HEK293 (cell line): ENCODE data around the gene AADAC.
"Not testable (repeated sequence)": the region's sequence is repeated elsewhere in the genome, so short reads cannot be mapped to it uniquely, and the experiment has no call there.

Source experiments
- CTCF ChIA-PET: fragments of 350-600 bp; formaldehyde crosslinking; extraction: SDS; loops from one replicate; lab custom pipeline; 2021; ENCODE audit warnings: antibody characterized with exemption; lab: Yijun Ruan, JAX
- POLR2A ChIA-PET: fragments of 300-600 bp; formaldehyde crosslinking; extraction: SDS; loops from one replicate; lab custom pipeline; 2020; ENCODE audit warnings: antibody characterized with exemption, inconsistent platforms; lab: Yijun Ruan, JAX
- H3K27ac ChIP-seq: fragments of 200-500 bp; sonication (Bioruptor generic); 2 replicates; pipeline ENCODE4 v1.5.1; 2014; ENCODE audit warnings: low read depth, low read length, control low read depth, inconsistent platforms; ENCODE audit errors: extremely low read depth
- H3K36me3 ChIP-seq, 2 experiments: fragments of 200-500 bp in 1 of 2; sonication (Bioruptor generic) in 1 of 2; 1 replicate in 1 of 2; 2 replicates in 1 of 2; pipeline ENCODE4 v1.5.1; 2014 to 2017; ENCODE audit warnings: inconsistent platforms in 2 of 2, low read length in 2 of 2; ENCODE audit not compliant: control insufficient read depth in 2 of 2, insufficient read depth in 1 of 2
- H3K4me1 ChIP-seq: fragments of 200-500 bp; sonication (Bioruptor generic); 2 replicates; pipeline ENCODE4 v1.5.1; 2014; ENCODE audit warnings: mild to moderate bottlenecking, low read length, inconsistent platforms; ENCODE audit not compliant: control insufficient read depth, insufficient read depth
- H3K4me3 ChIP-seq: 2 replicates; pipeline ENCODE4 v1.5.1; 2011; ENCODE audit warnings: low read depth, mild to moderate bottlenecking, control low read depth, low read length, moderate library complexity
- H3K9me3 ChIP-seq: fragments of 200-500 bp; sonication (Bioruptor generic); 2 replicates; pipeline ENCODE4 v1.5.1; 2014; ENCODE audit warnings: low read depth, low read length, inconsistent platforms; ENCODE audit not compliant: control insufficient read depth, insufficient read depth
- GLIS2 ChIP-seq: fragments of 450-650 bp; formaldehyde crosslinking; IDR thresholded peaks from 2 replicates; pipeline ENCODE4 v1.5.1; 2016; ENCODE audit warnings: missing biosample characterization, missing genetic modification characterization
- PRDM1 ChIP-seq: fragments of 450-650 bp; formaldehyde crosslinking; IDR thresholded peaks from 2 replicates; pipeline ENCODE4; 2016; ENCODE audit warnings: missing biosample characterization, missing genetic modification characterization
- SP7 ChIP-seq: fragments of 450-650 bp; formaldehyde crosslinking; IDR thresholded peaks from 2 replicates; pipeline ENCODE4 v1.5.1; 2016; ENCODE audit warnings: missing biosample characterization, missing genetic modification characterization
- WT1 ChIP-seq: fragments of 450-650 bp; formaldehyde crosslinking; IDR thresholded peaks from 2 replicates; pipeline ENCODE4 v1.5.1; 2016; ENCODE audit warnings: missing biosample characterization, missing genetic modification characterization
- ZFHX2 ChIP-seq: fragments of 450-650 bp; formaldehyde crosslinking; conservative IDR thresholded peaks from 2 replicates; pipeline ENCODE4 v1.5.1; 2016; ENCODE audit warnings: missing biosample characterization, missing genetic modification characterization
- ZFP69B ChIP-seq: fragments of 450-650 bp; formaldehyde crosslinking; IDR thresholded peaks from 2 replicates; pipeline ENCODE4 v1.5.1; 2016; ENCODE audit warnings: missing biosample characterization, missing genetic modification characterization
- ZNF239 ChIP-seq: fragments of 450-650 bp; formaldehyde crosslinking; IDR thresholded peaks from 2 replicates; pipeline ENCODE4 v1.5.1; 2016; ENCODE audit warnings: missing biosample characterization, missing genetic modification characterization
- ZNF274 ChIP-seq, 2 experiments: fragments of 200-500 bp in 1 of 2; fragments of 450-650 bp in 1 of 2; sonication (Bioruptor generic) in 1 of 2; formaldehyde crosslinking in 1 of 2; IDR thresholded peaks; 2 replicates each; pipeline versions ENCODE4 v1.5.1 to v1.6.1; 2014 to 2016; ENCODE audit warnings: borderline replicate concordance in 1 of 2, inconsistent platforms in 1 of 2, low read length in 1 of 2, missing biosample characterization in 1 of 2, missing genetic modification characterization in 1 of 2
- ZNF335 ChIP-seq: fragments of 450-650 bp; formaldehyde crosslinking; conservative IDR thresholded peaks from 2 replicates; pipeline ENCODE4 v1.5.1; 2016; ENCODE audit warnings: missing biosample characterization, missing genetic modification characterization
- ZNF423 ChIP-seq: fragments of 450-650 bp; formaldehyde crosslinking; IDR thresholded peaks from 2 replicates; pipeline ENCODE4 v1.5.1; 2016; ENCODE audit warnings: missing biosample characterization, missing genetic modification characterization
- ZNF558 ChIP-seq: fragments of 450-650 bp; formaldehyde crosslinking; IDR thresholded peaks from 2 replicates; pipeline ENCODE4 v1.5.1; 2016; ENCODE audit warnings: missing biosample characterization, missing genetic modification characterization
- ZNF660 ChIP-seq: fragments of 450-650 bp; IDR thresholded peaks from 2 replicates; pipeline ENCODE4 v1.5.1; 2018; ENCODE audit warnings: missing biosample characterization, mild to moderate bottlenecking, missing genetic modification characterization
- ZNF664 ChIP-seq: fragments of 450-650 bp; formaldehyde crosslinking; IDR thresholded peaks from 2 replicates; pipeline ENCODE4 v1.5.1; 2016; ENCODE audit warnings: missing biosample characterization, missing genetic modification characterization
- ZNF701 ChIP-seq: fragments of 450-650 bp; formaldehyde crosslinking; IDR thresholded peaks from 2 replicates; pipeline ENCODE4 v1.5.1; 2016; ENCODE audit warnings: missing biosample characterization, missing genetic modification characterization
- ZNF768 ChIP-seq: fragments of 450-650 bp; formaldehyde crosslinking; IDR thresholded peaks from 2 replicates; pipeline ENCODE4 v1.5.1; 2018; ENCODE audit warnings: missing biosample characterization, mild to moderate bottlenecking, missing genetic modification characterization
- ZSCAN30 ChIP-seq: fragments of 450-650 bp; IDR thresholded peaks from 2 replicates; pipeline ENCODE4 v1.5.1; 2018; ENCODE audit warnings: missing biosample characterization, mild to moderate bottlenecking, missing genetic modification characterization, moderate library complexity
- TF ChIP-seq, protein P1 (sequence below): fragments of 450-650 bp; formaldehyde crosslinking; IDR thresholded peaks from 2 replicates; pipeline ENCODE4 v1.5.1; 2016; ENCODE audit warnings: missing biosample characterization, missing genetic modification characterization
- TF ChIP-seq, protein P2 (sequence below): fragments of 450-650 bp; formaldehyde crosslinking; IDR thresholded peaks from 2 replicates; pipeline ENCODE4 v1.5.1; 2016; ENCODE audit warnings: missing biosample characterization, missing genetic modification characterization
- TF ChIP-seq, protein P3 (sequence below): fragments of 450-650 bp; formaldehyde crosslinking; IDR thresholded peaks from 2 replicates; pipeline ENCODE4 v1.5.1; 2017; ENCODE audit warnings: missing biosample characterization, mild to moderate bottlenecking, missing genetic modification characterization, moderate library complexity
- TF ChIP-seq, protein P4 (sequence below): fragments of 450-650 bp; formaldehyde crosslinking; IDR thresholded peaks from 2 replicates; pipeline ENCODE4 v1.5.1; 2016; ENCODE audit warnings: missing biosample characterization, missing genetic modification characterization, low read depth

AADAC gene

DNA sequence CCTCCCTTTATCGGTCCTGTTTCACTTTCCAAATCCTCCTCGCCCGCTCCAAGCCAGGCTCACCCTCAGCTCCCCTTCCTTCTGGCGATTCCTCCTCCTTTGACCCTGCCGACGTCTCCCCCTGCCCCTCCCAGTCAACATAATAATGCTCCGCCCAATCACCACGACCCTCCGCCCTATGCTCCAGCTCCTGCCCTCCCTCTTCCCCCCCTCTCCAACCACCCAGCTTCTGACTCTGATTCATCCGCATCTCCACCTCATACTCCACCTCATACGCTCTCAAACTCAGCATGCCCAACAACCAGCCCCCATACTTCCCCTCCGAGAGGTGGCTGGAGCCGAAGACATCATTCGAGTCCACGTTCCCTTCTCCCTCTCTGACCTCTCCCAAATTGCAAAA lies 7.1 kb upstream of the AADAC start:
- Histone ChIP-seq H3K27ac (no peak overlapping the region), H3K4me1 (no peaks in the 10 kb centered on the region), H3K4me3 (no peak overlapping the region), H3K9me3 (no peaks in the 10 kb centered on the region), H3K36me3 (no peaks in the 10 kb centered on the region)
- no peak for TF ChIP-seq SP7
- TF ChIP-seq, protein P1, sequence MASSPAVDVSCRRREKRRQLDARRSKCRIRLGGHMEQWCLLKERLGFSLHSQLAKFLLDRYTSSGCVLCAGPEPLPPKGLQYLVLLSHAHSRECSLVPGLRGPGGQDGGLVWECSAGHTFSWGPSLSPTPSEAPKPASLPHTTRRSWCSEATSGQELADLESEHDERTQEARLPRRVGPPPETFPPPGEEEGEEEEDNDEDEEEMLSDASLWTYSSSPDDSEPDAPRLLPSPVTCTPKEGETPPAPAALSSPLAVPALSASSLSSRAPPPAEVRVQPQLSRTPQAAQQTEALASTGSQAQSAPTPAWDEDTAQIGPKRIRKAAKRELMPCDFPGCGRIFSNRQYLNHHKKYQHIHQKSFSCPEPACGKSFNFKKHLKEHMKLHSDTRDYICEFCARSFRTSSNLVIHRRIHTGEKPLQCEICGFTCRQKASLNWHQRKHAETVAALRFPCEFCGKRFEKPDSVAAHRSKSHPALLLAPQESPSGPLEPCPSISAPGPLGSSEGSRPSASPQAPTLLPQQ (tag by site-specific recombination): no peak
- no peak for TF ChIP-seq ZNF274 (IDR thresholded peaks at IDR 0.05; ENCODE audit: low read length)
- no peak for TF ChIP-seq ZNF274 (tag by site-specific recombination; IDR thresholded peaks at IDR 0.05; ENCODE audit: borderline replicate concordance)
- no peak for TF ChIP-seq ZNF701 (tag by site-specific recombination)
- ChIA-PET CTCF (no interaction called here), POLR2A (no interaction called here)

DNA sequence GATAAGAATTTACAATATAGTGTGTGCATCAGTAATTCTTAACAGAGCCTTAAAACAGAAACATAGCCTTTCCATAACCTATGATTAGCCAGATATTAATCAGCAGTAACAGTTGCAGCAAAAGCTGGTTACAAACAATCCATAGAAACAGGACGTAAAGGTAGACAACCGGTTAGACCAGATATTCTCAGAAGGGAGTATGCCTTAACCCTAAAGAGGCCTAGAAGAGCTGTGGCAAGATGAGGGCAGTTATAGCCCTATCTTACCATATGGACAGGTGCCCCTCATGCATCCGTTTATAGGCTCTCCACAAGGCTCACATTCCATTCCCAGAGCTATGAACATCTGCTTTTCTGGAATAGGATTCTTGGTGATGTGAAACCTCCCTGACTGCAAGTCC lies 5.0 kb upstream of the AADAC start:
- CTCF ChIA-PET, H3K4me1 ChIP-seq, POLR2A ChIA-PET, H3K27ac ChIP-seq, H3K9me3 ChIP-seq, H3K36me3 ChIP-seq, H3K4me3 ChIP-seq: not testable (repeated sequence)

DNA sequence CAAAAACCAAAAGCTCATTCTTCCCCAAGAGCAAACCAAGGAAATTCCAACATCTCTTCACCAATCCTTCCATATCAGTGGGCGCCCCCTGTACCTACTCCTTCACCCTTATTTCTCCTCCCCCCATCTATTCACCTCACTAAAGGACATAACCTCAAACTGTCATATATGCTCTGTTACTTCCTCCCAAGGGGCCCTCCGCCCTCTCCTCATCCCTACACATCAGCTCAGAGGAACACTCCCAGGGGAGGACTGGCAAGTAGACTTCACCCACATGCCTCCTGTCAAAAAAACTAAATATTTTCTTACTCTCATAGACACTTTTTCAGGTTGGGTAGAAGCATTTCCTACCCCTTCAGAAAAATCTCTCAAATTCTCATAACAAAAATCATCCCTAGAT lies 2.4 kb upstream of the AADAC start:
- Histone ChIP-seq H3K27ac (no peak overlapping the region), H3K4me3 (no peak overlapping the region), H3K36me3 (no peaks in the 10 kb centered on the region), H3K9me3 (no peaks in the 10 kb centered on the region), H3K4me1 (no peaks in the 10 kb centered on the region)
- CTCF ChIA-PET: no interaction called here
- POLR2A ChIA-PET: no interaction called here
- TF ChIP-seq, protein P2, sequence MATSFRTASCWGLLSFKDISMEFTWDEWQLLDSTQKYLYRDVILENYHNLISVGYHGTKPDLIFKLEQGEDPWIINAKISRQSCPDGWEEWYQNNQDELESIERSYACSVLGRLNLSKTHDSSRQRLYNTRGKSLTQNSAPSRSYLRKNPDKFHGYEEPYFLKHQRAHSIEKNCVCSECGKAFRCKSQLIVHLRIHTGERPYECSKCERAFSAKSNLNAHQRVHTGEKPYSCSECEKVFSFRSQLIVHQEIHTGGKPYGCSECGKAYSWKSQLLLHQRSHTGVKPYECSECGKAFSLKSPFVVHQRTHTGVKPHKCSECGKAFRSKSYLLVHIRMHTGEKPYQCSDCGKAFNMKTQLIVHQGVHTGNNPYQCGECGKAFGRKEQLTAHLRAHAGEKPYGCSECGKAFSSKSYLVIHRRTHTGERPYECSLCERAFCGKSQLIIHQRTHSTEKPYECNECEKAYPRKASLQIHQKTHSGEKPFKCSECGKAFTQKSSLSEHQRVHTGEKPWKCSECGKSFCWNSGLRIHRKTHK (tag by site-specific recombination): no peak
- TF ChIP-seq ZNF423 (tag by site-specific recombination): no peak
- TF ChIP-seq, protein P3, sequence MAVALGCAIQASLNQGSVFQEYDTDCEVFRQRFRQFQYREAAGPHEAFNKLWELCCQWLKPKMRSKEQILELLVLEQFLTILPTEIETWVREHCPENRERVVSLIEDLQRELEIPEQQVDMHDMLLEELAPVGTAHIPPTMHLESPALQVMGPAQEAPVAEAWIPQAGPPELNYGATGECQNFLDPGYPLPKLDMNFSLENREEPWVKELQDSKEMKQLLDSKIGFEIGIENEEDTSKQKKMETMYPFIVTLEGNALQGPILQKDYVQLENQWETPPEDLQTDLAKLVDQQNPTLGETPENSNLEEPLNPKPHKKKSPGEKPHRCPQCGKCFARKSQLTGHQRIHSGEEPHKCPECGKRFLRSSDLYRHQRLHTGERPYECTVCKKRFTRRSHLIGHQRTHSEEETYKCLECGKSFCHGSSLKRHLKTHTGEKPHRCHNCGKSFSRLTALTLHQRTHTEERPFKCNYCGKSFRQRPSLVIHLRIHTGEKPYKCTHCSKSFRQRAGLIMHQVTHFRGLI: no peak

DNA sequence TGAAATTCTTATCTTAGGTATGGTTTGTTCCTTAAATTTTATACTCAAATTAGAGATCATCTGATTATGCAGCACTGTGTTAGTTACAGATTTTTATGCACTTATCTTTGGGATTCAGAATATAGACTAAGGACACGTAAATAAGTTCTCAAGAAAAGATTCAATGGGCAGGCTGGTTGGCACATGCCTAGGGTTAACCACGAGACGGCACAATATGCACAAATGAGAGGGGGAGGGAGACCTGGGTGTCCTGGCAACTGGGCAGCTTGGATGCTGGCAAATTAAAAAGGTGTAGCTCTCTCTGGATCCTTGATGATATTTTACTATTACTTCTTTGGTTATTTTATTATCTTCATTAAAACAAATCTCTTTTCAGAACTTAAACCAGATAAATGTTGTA lies 672 bp downstream of the AADAC start:
- ChIA-PET CTCF (no interaction called here), POLR2A (no interaction called here)
- Histone ChIP-seq H3K27ac (no peak overlapping the region), H3K9me3 (no peaks in the 10 kb centered on the region), H3K4me1 (no peaks in the 10 kb centered on the region), H3K4me3 (no peak overlapping the region), H3K36me3 (no peaks in the 10 kb centered on the region)
- no peak for TF ChIP-seq ZSCAN30 (tag by site-specific recombination)
- TF ChIP-seq ZNF660 (tag by site-specific recombination): no peak
- TF ChIP-seq ZNF768 (tag by site-specific recombination): no peak

DNA sequence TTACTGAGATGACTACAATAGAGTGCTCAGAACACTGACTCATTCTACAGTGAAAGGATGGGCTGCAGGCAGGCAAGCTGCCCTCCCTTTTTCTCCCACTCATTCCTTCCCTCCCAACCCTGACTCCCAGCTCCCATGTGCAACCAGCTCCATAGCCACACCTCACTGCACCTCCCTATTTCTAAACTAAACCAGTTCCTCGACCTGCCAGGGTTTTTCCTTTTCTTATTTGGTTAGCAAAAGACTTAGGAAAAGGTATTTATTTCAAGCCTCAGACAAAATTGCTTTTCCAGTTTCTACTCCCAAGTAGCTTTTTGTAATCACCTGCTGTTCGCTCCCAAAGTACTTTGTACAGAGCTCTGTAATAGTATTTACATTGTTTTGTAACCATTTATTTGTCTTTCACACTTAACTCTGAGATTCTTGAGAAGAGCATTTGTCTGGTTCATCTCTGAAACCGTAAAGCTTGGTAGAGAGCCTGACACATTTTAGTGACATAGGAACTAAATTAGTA lies 2.2 kb downstream of the AADAC start:
- no peak overlapping the region for H3K4me3 ChIP-seq
- H3K27ac ChIP-seq: no peak overlapping the region
- H3K36me3 ChIP-seq: no peaks in the 10 kb centered on the region
- POLR2A ChIA-PET: no interaction called here
- H3K9me3 ChIP-seq: no peaks in the 10 kb centered on the region
- CTCF ChIA-PET: no interaction called here
- no peaks in the 10 kb centered on the region for H3K4me1 ChIP-seq
- TF ChIP-seq ZNF664 (tag by site-specific recombination) (no peak), PRDM1 (tag by site-specific recombination) (0 out of 2 replicates have a peak, but pooled peaks have one; percentile 6), GLIS2 (tag by site-specific recombination) (no peak), WT1 (tag by site-specific recombination) (peak; percentile 76), ZNF335 (no peak), ZFP69B (tag by site-specific recombination) (no peak), ZFHX2 (tag by site-specific recombination) (0 out of 2 replicates have a peak, but pooled peaks have one; percentile 10), ZNF239 (tag by site-specific recombination) (no peak), ZNF558 (no peak)
- TF ChIP-seq, protein P4, sequence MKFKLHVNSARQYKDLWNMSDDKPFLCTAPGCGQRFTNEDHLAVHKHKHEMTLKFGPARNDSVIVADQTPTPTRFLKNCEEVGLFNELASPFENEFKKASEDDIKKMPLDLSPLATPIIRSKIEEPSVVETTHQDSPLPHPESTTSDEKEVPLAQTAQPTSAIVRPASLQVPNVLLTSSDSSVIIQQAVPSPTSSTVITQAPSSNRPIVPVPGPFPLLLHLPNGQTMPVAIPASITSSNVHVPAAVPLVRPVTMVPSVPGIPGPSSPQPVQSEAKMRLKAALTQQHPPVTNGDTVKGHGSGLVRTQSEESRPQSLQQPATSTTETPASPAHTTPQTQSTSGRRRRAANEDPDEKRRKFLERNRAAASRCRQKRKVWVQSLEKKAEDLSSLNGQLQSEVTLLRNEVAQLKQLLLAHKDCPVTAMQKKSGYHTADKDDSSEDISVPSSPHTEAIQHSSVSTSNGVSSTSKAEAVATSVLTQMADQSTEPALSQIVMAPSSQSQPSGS (tag by site-specific recombination): no peak
